Measurements from ENCODE around the gene SUCNR1. TPM values are rescaled to one million over a fixed set of nuclear protein-coding genes. Genes with fewer than 3 reads are reported as not detected.

SUCNR1 gene
- total RNA-seq, 1 experiment from 2014 or later = not detected

DNA sequence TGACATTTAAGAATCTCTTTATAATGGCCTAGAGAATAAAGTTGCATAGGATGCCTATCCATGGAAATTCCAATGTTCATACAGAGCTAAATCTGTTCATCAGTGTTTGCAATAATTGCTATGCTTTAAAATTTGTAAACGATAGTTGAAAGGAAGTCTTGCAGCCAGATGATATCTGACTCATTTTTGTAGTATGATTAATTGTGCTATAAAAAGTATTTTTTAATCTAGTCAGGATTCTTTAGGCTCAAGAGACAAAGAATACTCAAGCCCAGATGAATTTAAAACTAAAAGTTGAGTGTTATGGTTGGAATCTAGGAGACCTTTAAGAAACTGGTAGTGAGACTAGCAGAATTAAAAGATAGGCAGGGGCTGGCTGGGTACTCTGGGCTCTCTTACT is 50.5 kb downstream of the SUCNR1 start:
- intact Hi-C loops (cut with micrococcal nuclease; ENCODE audit: unreplicated experiment) = no loop called here
- BruUV-seq (replicated peaks) = no TSS peak
- H3K27ac ChIP-seq = no peak overlapping the region

DNA sequence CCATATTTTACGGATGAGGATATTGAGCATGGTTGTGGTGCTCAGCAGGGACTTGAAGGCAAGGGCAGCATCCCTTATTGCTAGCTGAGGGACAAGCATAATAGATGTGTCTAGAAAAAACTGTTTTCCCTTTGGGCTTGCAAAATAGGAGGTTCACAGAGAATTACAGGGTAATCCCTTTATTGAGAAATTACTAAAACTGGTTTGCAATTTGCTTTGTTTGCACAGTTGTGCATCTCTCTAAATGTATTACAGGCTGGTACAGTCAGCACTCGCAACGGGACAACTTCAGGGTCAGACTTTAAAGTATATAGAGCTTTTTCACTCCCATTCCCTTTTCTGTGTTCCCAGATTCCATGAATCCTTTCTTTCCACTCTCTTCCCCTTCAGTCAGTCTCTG is 51.3 kb downstream of the SUCNR1 start:
- CTCF ChIA-PET = interaction anchor here (0.7 kb wide), 1 partner anchor 52 kb away, joined by 3 read pairs; no protein-coding TSS in a partner anchor
- intact Hi-C loops (cut with micrococcal nuclease; ENCODE audit: unreplicated experiment) = loop anchor here (5.0 kb wide), 1 partner anchor 343 kb away; the partner anchor contains the start of gene MBNL1

More for the DNA sequence above, 50.5 kb downstream of the SUCNR1 start:
- Histone ChIP-seq H3K4me3 (no peak overlapping the region), H3K79me2 (ENCODE audit: low read depth) (no peaks in the 10 kb centered on the region), H3K9me2 (ENCODE audit: insufficient read depth) (no peaks in the 10 kb centered on the region), H2AFZ (no peak overlapping the region), H3K36me3 (ENCODE audit: low read depth) (no peaks in the 10 kb centered on the region), H3K9me3 (ENCODE audit: insufficient read depth, low read depth) (no peaks in the 10 kb centered on the region), H3K4me2 (no peak overlapping the region), H3K4me1 (replicated peaks; ENCODE audit: insufficient read depth) (peaks cover 7% of the 10 kb centered on the region), H3K27me3 (ENCODE audit: insufficient read depth, low read depth) (no peaks in the 10 kb centered on the region), H4K20me1 (ENCODE audit: insufficient read depth) (no peaks in the 10 kb centered on the region), H3F3A (ENCODE audit: insufficient read depth, low read depth) (no peaks in the 10 kb centered on the region)
- TF ChIP-seq, protein P1, sequence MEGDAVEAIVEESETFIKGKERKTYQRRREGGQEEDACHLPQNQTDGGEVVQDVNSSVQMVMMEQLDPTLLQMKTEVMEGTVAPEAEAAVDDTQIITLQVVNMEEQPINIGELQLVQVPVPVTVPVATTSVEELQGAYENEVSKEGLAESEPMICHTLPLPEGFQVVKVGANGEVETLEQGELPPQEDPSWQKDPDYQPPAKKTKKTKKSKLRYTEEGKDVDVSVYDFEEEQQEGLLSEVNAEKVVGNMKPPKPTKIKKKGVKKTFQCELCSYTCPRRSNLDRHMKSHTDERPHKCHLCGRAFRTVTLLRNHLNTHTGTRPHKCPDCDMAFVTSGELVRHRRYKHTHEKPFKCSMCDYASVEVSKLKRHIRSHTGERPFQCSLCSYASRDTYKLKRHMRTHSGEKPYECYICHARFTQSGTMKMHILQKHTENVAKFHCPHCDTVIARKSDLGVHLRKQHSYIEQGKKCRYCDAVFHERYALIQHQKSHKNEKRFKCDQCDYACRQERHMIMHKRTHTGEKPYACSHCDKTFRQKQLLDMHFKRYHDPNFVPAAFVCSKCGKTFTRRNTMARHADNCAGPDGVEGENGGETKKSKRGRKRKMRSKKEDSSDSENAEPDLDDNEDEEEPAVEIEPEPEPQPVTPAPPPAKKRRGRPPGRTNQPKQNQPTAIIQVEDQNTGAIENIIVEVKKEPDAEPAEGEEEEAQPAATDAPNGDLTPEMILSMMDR (conservative IDR thresholded peaks at IDR 0.05) = no peak
- no peak for TF ChIP-seq EZH2 (IDR thresholded peaks at IDR 0.05; ENCODE audit: low read depth)
- ChIA-PET POLR2A (ENCODE audit: unreplicated experiment) (interaction anchor here (0.6 kb wide), 1 partner anchor 22 kb away, joined by 3 read pairs; no protein-coding TSS in a partner anchor), CTCF (no interaction called here)
- DNase-seq = no peak

GRCh38 chr3:151925419-151925818 is 52.0 kb downstream of the SUCNR1 start:
- BruUV-seq (replicated peaks) = no TSS peak
- no peaks in the 10 kb centered on the region for H4K20me1 ChIP-seq (ENCODE audit: insufficient read depth)
- H3K27ac ChIP-seq = no peak overlapping the region
- no peaks in the 10 kb centered on the region for H3K27me3 ChIP-seq (ENCODE audit: insufficient read depth, low read depth)
- no peaks in the 10 kb centered on the region for H3K36me3 ChIP-seq (ENCODE audit: low read depth)
- ChIA-PET POLR2A (ENCODE audit: unreplicated experiment) (interaction anchor here (0.7 kb wide), 1 partner anchor 343 kb away, joined by 4 read pairs; no protein-coding TSS in a partner anchor), CTCF (interaction anchor here (0.7 kb wide), 1 partner anchor 53 kb away, joined by 3 read pairs; no protein-coding TSS in a partner anchor)
- no peak overlapping the region for H2AFZ ChIP-seq
- H3K79me2 ChIP-seq (ENCODE audit: low read depth) = no peaks in the 10 kb centered on the region
- intact Hi-C loops (cut with micrococcal nuclease; ENCODE audit: unreplicated experiment) = loop anchor here (5.0 kb wide), 1 partner anchor 342 kb away; the partner anchor contains the start of gene MBNL1
- no peaks in the 10 kb centered on the region for H3K9me2 ChIP-seq (ENCODE audit: insufficient read depth)
- TF ChIP-seq EZH2 (IDR thresholded peaks at IDR 0.05; ENCODE audit: low read depth) = no peak
- TF ChIP-seq, protein P1 (conservative IDR thresholded peaks at IDR 0.05) = no peak
- no peaks in the 10 kb centered on the region for H3F3A ChIP-seq (ENCODE audit: insufficient read depth, low read depth)
- H3K9me3 ChIP-seq (ENCODE audit: insufficient read depth, low read depth) = no peaks in the 10 kb centered on the region
- no peak for DNase-seq
- peaks cover 7% of the 10 kb centered on the region for H3K4me1 ChIP-seq (replicated peaks; ENCODE audit: insufficient read depth)
- no peak overlapping the region for H3K4me3 ChIP-seq
- peak overlapping the region; percentile 20; the same call in 1 of the 2 replicates for H3K4me2 ChIP-seq

More for the DNA sequence above, 51.3 kb downstream of the SUCNR1 start:
- no peaks in the 10 kb centered on the region for H3K79me2 ChIP-seq (ENCODE audit: low read depth)
- H3K4me2 ChIP-seq = no peak overlapping the region
- H3K4me3 ChIP-seq = no peak overlapping the region
- no peak for TF ChIP-seq EZH2 (IDR thresholded peaks at IDR 0.05; ENCODE audit: low read depth)
- H3K27ac ChIP-seq = no peak overlapping the region
- H3K9me3 ChIP-seq (ENCODE audit: insufficient read depth, low read depth) = no peaks in the 10 kb centered on the region
- H4K20me1 ChIP-seq (ENCODE audit: insufficient read depth) = no peaks in the 10 kb centered on the region
- BruUV-seq (replicated peaks) = no TSS peak
- H3F3A ChIP-seq (ENCODE audit: insufficient read depth, low read depth) = no peaks in the 10 kb centered on the region
- H3K27me3 ChIP-seq (ENCODE audit: insufficient read depth, low read depth) = no peaks in the 10 kb centered on the region
- H3K9me2 ChIP-seq (ENCODE audit: insufficient read depth) = no peaks in the 10 kb centered on the region
- peaks cover 7% of the 10 kb centered on the region for H3K4me1 ChIP-seq (replicated peaks; ENCODE audit: insufficient read depth)
- DNase-seq = no peak
- no peaks in the 10 kb centered on the region for H3K36me3 ChIP-seq (ENCODE audit: low read depth)
- POLR2A ChIA-PET (ENCODE audit: unreplicated experiment) = interaction anchor here (0.6 kb wide), 1 partner anchor 466 kb away, joined by 19 read pairs; no protein-coding TSS in a partner anchor
- H2AFZ ChIP-seq = no peak overlapping the region
